HepG2 (cell line): ENCODE data around the gene DNAJA1. TPM values are rescaled to one million over a fixed set of nuclear protein-coding genes. Genes with fewer than 3 reads are reported as not detected.

ENCODE experiments used
- CEBPG ChIP-seq: IDR thresholded peaks from 2 replicates; pipeline ENCODE4 v1.6.1; 2016
- DNMT1 ChIP-seq: sonication (generic); formaldehyde crosslinking; IDR thresholded peaks from 2 replicates; pipeline ENCODE4 v1.5.1; 2020; ENCODE audit warnings: mild to moderate bottlenecking, missing genetic modification reagents
- FOXK1 ChIP-seq: sonication (generic); formaldehyde crosslinking; IDR thresholded peaks from 2 replicates; pipeline ENCODE4 v1.4.0; 2020; ENCODE audit warnings: low read depth, missing genetic modification reagents, borderline replicate concordance
- MEIS1 ChIP-seq: sonication (generic); formaldehyde crosslinking; IDR thresholded peaks from 2 replicates; pipeline ENCODE4 v1.9.0; 2021; ENCODE audit warnings: mild to moderate bottlenecking, missing genetic modification reagents, moderate library complexity, borderline replicate concordance
- MTF1 ChIP-seq: sonication (generic); formaldehyde crosslinking; IDR thresholded peaks from 2 replicates; pipeline ENCODE4 v1.5.0; 2020; ENCODE audit warnings: missing genetic modification reagents
- RARG ChIP-seq: sonication (generic); formaldehyde crosslinking; IDR thresholded peaks from 2 replicates; pipeline ENCODE4 v1.4.0; 2020; ENCODE audit warnings: low read depth, mild to moderate bottlenecking, missing genetic modification reagents
- SETDB1 ChIP-seq: sonication (generic); formaldehyde crosslinking; IDR thresholded peaks from 2 replicates; pipeline ENCODE4 v1.5.1; 2020; ENCODE audit warnings: missing genetic modification reagents, mild to moderate bottlenecking, borderline replicate concordance
- XRCC5 ChIP-seq: fragments of 200-400 bp; formaldehyde crosslinking; optimal IDR thresholded peaks from 2 replicates; pipeline ENCODE3; 2017; ENCODE audit warnings: mild to moderate bottlenecking, low read length
- ZBTB7B ChIP-seq: sonication (generic); formaldehyde crosslinking; IDR thresholded peaks from 2 replicates; pipeline ENCODE4 v1.4.0; 2020; ENCODE audit warnings: missing genetic modification reagents
- ZFP1 ChIP-seq: IDR thresholded peaks from 2 replicates; pipeline ENCODE4 v1.6.1; 2016
- ZNF12 ChIP-seq: sonication (generic); formaldehyde crosslinking; IDR thresholded peaks from 2 replicates; pipeline ENCODE4 v1.5.0; 2020; ENCODE audit warnings: missing genetic modification reagents
- ZNF296 ChIP-seq: sonication (generic); formaldehyde crosslinking; conservative IDR thresholded peaks from 2 replicates; pipeline ENCODE4 v1.5.0; 2020; ENCODE audit warnings: mild to moderate bottlenecking, missing genetic modification reagents
- ZNF432 ChIP-seq: sonication (generic); formaldehyde crosslinking; IDR thresholded peaks from 2 replicates; pipeline ENCODE4 v1.5.0; 2020; ENCODE audit warnings: missing genetic modification reagents, mild to moderate bottlenecking, borderline replicate concordance
- ZNF780A ChIP-seq: sonication (generic); formaldehyde crosslinking; IDR thresholded peaks from 2 replicates; pipeline ENCODE4 v1.8.0; 2022; ENCODE audit warnings: mild to moderate bottlenecking, missing genetic modification reagents, moderate library complexity
- ZNF879 ChIP-seq: sonication (generic); formaldehyde crosslinking; IDR thresholded peaks from 2 replicates; pipeline ENCODE4 v1.8.1; 2023; ENCODE audit warnings: missing genetic modification reagents
- polyA plus RNA-seq, 8 experiments: library from polyadenylated mRNA; depleted of rRNA in 3 of 8; stranded (reverse) in 7 of 8; unstranded in 1 of 8; fragments of >200 nt; fragmentation: Illumina TruSeq in 4 of 8; extraction: Trizol in 4 of 8; gene quantifications; 2 replicates each; pipeline versions ENCODE4 v1.2.1 to v1.2.3, GENCODE V29; 2011 to 2016; ENCODE audit warnings: low read depth in 4 of 8, missing spikeins in 1 of 8, mixed read lengths in 1 of 8; ENCODE audit not compliant: insufficient read depth in 1 of 8
- total RNA-seq, 5 experiments: library from RNA; depleted of rRNA; stranded (reverse); fragments of >200 nt; fragmentation: Illumina TruSeq; extraction: Trizol; gene quantifications; 2 replicates each; pipeline ENCODE4 v1.2.3, GENCODE V29; 2016; ENCODE audit warnings: low read depth in 1 of 5
- TF ChIP-seq, protein P1 (sequence below): sonication (generic); formaldehyde crosslinking; IDR thresholded peaks from 2 replicates; pipeline ENCODE4 v1.5.1; 2020; ENCODE audit warnings: missing genetic modification reagents, mild to moderate bottlenecking, borderline replicate concordance
- TF ChIP-seq, protein P2 (sequence below): sonication (generic); formaldehyde crosslinking; IDR thresholded peaks from 2 replicates; pipeline ENCODE4 v1.4.0; 2020; ENCODE audit warnings: low read depth, mild to moderate bottlenecking, missing genetic modification reagents
- TF ChIP-seq, protein P3 (sequence below): sonication (generic); formaldehyde crosslinking; IDR thresholded peaks from 2 replicates; pipeline ENCODE4 v1.9.0; 2021; ENCODE audit warnings: missing genetic modification reagents, mild to moderate bottlenecking, borderline replicate concordance
- TF ChIP-seq, protein P4 (sequence below): sonication (generic); formaldehyde crosslinking; IDR thresholded peaks from 2 replicates; pipeline ENCODE4 v1.4.0; 2020; ENCODE audit warnings: mild to moderate bottlenecking, missing genetic modification reagents
- TF ChIP-seq, protein P5 (sequence below): sonication (generic); formaldehyde crosslinking; IDR thresholded peaks from 2 replicates; pipeline ENCODE4 v1.5.0; 2020; ENCODE audit warnings: mild to moderate bottlenecking, missing genetic modification reagents

DNAJA1 gene
- total and polyA plus RNA-seq, 2 of the 13 experiments (the other 11 are each of a cell fraction or from before 2014, with no cell fraction given): 95.9 to 306 TPM

DNA sequence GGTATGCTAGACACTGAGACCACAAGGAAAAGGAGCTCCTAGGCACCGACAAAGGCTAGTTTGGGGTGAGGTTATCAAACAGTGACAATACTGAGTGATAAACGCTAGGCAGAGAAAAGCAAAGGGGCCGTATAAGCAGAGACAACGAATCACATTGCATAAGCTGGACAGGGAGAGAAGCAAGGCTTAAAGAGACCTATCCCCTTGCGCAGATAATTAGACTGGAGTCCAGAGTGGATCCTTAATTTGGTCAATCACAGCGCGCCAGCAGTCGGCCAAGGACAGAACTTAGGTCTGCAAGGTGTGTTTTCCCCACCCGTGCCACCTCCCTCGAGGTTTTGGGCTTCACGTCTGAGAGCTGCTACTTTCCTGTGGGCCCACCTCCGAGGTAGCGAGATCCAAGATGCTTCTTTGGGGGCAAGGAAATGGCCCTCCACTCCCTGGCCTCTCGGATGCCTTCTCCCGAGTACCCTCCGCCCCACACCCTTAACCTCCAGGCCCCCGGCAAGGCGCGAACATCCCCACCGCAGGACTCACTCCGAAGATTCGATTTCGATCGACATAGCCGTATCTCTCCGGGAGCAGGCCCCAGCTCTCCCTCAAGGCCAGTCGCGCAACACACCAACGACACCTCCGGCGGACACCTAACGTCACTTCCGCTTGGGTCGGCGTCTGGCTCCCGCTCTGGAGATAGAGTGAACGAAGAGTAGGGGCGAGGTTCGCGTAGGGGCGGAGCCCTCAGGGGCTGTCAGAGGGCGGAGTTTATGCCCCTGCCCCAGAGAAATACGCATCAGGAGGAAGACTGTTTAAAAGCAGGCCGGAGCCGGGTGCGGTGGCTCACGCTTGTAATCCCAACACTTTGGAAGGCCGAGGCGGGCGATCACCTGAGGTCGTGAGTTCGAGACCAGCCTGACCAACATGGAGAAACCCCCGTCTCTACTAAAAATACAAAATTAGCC lies 51.3 kb downstream of the DNAJA1 start, which contains the start of gene SMU1 (continued):
- TF ChIP-seq ZNF296 (CRISPR knock-in tag) (no peak), MEIS1 (CRISPR knock-in tag) (peak; percentile 89), RARG (CRISPR knock-in tag) (no peak), XRCC5 (no peak), FOXK1 (peak; percentile 84), ZNF432 (CRISPR knock-in tag) (no peak), ZBTB7B (CRISPR knock-in tag) (peak; percentile 46; the same call in 1 of the 2 replicates), SETDB1 (CRISPR knock-in tag) (no peak), CEBPG (peak; percentile 65), ZNF12 (CRISPR knock-in tag) (no peak), MTF1 (CRISPR knock-in tag) (no peak), ZNF879 (CRISPR knock-in tag) (no peak), ZFP1 (CRISPR knock-in tag) (no peak), ZNF780A (CRISPR knock-in tag) (no peak), DNMT1 (CRISPR knock-in tag) (no peak)
- TF ChIP-seq, protein P1, sequence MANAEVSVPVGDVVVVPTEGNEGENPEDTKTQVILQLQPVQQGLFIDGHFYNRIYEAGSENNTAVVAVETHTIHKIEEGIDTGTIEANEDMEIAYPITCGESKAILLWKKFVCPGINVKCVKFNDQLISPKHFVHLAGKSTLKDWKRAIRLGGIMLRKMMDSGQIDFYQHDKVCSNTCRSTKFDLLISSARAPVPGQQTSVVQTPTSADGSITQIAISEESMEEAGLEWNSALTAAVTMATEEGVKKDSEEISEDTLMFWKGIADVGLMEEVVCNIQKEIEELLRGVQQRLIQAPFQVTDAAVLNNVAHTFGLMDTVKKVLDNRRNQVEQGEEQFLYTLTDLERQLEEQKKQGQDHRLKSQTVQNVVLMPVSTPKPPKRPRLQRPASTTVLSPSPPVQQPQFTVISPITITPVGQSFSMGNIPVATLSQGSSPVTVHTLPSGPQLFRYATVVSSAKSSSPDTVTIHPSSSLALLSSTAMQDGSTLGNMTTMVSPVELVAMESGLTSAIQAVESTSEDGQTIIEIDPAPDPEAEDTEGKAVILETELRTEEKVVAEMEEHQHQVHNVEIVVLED (CRISPR knock-in tag): peak; percentile 76; the same call in 1 of the 2 replicates
- TF ChIP-seq, protein P2, sequence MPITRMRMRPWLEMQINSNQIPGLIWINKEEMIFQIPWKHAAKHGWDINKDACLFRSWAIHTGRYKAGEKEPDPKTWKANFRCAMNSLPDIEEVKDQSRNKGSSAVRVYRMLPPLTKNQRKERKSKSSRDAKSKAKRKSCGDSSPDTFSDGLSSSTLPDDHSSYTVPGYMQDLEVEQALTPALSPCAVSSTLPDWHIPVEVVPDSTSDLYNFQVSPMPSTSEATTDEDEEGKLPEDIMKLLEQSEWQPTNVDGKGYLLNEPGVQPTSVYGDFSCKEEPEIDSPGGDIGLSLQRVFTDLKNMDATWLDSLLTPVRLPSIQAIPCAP (CRISPR knock-in tag): no peak
- TF ChIP-seq, protein P3, sequence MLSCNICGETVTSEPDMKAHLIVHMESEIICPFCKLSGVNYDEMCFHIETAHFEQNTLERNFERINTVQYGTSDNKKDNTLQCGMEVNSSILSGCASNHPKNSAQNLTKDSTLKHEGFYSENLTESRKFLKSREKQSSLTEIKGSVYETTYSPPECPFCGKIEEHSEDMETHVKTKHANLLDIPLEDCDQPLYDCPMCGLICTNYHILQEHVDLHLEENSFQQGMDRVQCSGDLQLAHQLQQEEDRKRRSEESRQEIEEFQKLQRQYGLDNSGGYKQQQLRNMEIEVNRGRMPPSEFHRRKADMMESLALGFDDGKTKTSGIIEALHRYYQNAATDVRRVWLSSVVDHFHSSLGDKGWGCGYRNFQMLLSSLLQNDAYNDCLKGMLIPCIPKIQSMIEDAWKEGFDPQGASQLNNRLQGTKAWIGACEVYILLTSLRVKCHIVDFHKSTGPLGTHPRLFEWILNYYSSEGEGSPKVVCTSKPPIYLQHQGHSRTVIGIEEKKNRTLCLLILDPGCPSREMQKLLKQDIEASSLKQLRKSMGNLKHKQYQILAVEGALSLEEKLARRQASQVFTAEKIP: no peak
- TF ChIP-seq, protein P4, sequence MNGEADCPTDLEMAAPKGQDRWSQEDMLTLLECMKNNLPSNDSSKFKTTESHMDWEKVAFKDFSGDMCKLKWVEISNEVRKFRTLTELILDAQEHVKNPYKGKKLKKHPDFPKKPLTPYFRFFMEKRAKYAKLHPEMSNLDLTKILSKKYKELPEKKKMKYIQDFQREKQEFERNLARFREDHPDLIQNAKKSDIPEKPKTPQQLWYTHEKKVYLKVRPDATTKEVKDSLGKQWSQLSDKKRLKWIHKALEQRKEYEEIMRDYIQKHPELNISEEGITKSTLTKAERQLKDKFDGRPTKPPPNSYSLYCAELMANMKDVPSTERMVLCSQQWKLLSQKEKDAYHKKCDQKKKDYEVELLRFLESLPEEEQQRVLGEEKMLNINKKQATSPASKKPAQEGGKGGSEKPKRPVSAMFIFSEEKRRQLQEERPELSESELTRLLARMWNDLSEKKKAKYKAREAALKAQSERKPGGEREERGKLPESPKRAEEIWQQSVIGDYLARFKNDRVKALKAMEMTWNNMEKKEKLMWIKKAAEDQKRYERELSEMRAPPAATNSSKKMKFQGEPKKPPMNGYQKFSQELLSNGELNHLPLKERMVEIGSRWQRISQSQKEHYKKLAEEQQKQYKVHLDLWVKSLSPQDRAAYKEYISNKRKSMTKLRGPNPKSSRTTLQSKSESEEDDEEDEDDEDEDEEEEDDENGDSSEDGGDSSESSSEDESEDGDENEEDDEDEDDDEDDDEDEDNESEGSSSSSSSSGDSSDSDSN (CRISPR knock-in tag): peak; percentile 60
- TF ChIP-seq, protein P5, sequence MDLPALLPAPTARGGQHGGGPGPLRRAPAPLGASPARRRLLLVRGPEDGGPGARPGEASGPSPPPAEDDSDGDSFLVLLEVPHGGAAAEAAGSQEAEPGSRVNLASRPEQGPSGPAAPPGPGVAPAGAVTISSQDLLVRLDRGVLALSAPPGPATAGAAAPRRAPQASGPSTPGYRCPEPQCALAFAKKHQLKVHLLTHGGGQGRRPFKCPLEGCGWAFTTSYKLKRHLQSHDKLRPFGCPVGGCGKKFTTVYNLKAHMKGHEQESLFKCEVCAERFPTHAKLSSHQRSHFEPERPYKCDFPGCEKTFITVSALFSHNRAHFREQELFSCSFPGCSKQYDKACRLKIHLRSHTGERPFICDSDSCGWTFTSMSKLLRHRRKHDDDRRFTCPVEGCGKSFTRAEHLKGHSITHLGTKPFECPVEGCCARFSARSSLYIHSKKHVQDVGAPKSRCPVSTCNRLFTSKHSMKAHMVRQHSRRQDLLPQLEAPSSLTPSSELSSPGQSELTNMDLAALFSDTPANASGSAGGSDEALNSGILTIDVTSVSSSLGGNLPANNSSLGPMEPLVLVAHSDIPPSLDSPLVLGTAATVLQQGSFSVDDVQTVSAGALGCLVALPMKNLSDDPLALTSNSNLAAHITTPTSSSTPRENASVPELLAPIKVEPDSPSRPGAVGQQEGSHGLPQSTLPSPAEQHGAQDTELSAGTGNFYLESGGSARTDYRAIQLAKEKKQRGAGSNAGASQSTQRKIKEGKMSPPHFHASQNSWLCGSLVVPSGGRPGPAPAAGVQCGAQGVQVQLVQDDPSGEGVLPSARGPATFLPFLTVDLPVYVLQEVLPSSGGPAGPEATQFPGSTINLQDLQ: peak; percentile 49; the same call in 1 of the 2 replicates
